Transverse colon (tissue), 4 donors: Measurements from ENCODE around the gene AGFG1.

Experiments
- EP300 ChIP-seq: sonication (generic); formaldehyde crosslinking; IDR thresholded peaks from one replicate; pipeline ENCODE4 v1.6.1; 2017; ENCODE audit warnings: antibody characterized with exemption, low read depth
- POLR2A ChIP-seq: fragments of 450-650 bp; IDR thresholded peaks from one replicate; pipeline ENCODE4 v1.6.1; 2016; ENCODE audit warnings: antibody characterized with exemption, mild to moderate bottlenecking, moderate library complexity
- POLR2AphosphoS5 ChIP-seq, 3 donors: sonication (generic); formaldehyde crosslinking; IDR thresholded peaks; one replicate each; pipeline ENCODE4 v1.6.1; 2016; ENCODE audit warnings: antibody characterized with exemption in 3 of 3
- TF ChIP-seq, protein P1 (sequence below), 5 experiments: fragments of 200-600 bp in 3 of 5; fragments of 450-650 bp in 2 of 5; sonication (generic) in 3 of 5; IDR thresholded peaks; 1 replicate in 2 of 5; 2 replicates in 3 of 5; pipeline ENCODE4 v1.5.1; 2016 to 2017; ENCODE audit warnings: antibody characterized with exemption in 5 of 5, inconsistent platforms in 3 of 5, mild to moderate bottlenecking in 2 of 5, moderate library complexity in 1 of 5

DNA sequence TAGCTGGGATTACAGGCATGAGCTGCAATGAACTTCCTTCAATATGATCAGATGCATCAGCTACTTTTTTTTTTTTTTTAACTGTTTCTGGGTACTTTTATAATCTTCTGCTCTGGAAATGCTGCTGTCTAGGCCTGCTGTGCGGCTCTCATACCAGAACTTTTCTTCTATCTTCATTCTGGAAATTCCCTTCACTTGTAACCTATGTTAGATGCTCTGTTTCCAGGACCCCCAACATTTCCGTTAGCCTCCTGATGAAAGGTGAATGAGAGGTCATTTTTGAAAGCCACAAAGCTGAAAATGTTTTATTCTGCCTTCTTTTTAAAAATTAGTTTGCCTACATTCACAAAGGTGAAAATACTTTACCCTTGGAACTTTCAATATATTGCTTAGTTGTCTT lies 8.6 kb downstream of the AGFG1 start:
- TF ChIP-seq, protein P1, sequence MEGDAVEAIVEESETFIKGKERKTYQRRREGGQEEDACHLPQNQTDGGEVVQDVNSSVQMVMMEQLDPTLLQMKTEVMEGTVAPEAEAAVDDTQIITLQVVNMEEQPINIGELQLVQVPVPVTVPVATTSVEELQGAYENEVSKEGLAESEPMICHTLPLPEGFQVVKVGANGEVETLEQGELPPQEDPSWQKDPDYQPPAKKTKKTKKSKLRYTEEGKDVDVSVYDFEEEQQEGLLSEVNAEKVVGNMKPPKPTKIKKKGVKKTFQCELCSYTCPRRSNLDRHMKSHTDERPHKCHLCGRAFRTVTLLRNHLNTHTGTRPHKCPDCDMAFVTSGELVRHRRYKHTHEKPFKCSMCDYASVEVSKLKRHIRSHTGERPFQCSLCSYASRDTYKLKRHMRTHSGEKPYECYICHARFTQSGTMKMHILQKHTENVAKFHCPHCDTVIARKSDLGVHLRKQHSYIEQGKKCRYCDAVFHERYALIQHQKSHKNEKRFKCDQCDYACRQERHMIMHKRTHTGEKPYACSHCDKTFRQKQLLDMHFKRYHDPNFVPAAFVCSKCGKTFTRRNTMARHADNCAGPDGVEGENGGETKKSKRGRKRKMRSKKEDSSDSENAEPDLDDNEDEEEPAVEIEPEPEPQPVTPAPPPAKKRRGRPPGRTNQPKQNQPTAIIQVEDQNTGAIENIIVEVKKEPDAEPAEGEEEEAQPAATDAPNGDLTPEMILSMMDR (IDR thresholded peaks at IDR 0.05), result no peak
- TF ChIP-seq EP300, result no peak
- no peak for TF ChIP-seq POLR2A
- no peak for TF ChIP-seq POLR2AphosphoS5 (IDR thresholded peaks at IDR 0.05)
